GM18526 (cell line): ENCODE measurements around the gene HOXA13.

Source experiments
- POLR2A ChIP-seq: IDR thresholded peaks from 3 replicates; pipeline ENCODE4 v1.6.1; 2011; ENCODE audit not compliant: insufficient read length; ENCODE audit errors: extremely low read depth

Gene HOXA13

GRCh38 chr7:27203365-27203953 lies 3.6 kb upstream of the HOXA13 start:
- TF ChIP-seq POLR2A, result no peak

- no peak for TF ChIP-seq POLR2A
Measured at GRCh38 chr7:27202862-27203134, 2.9 kb upstream of the HOXA13 start.

GRCh38 chr7:27202018-27202861 lies 2.3 kb upstream of the HOXA13 start:
- TF ChIP-seq POLR2A, result no peak

- TF ChIP-seq POLR2A, result no peak
Measured at GRCh38 chr7:27201580-27202017, 1.7 kb upstream of the HOXA13 start.

GRCh38 chr7:27200761-27201579 lies 1.1 kb upstream of the HOXA13 start:
- no peak for TF ChIP-seq POLR2A

GRCh38 chr7:27198871-27199801 lies 755 bp downstream of the HOXA13 start:
- TF ChIP-seq POLR2A, result no peak

- TF ChIP-seq POLR2A, result no peak
Measured at GRCh38 chr7:27198138-27198841, 1.6 kb downstream of the HOXA13 start.

GRCh38 chr7:27197137-27198042 lies 2.5 kb downstream of the HOXA13 start:
- TF ChIP-seq POLR2A, result no peak

- no peak for TF ChIP-seq POLR2A
Measured at GRCh38 chr7:27196287-27196767, 3.6 kb downstream of the HOXA13 start.

- no peak for TF ChIP-seq POLR2A
Measured at GRCh38 chr7:27194686-27195379, 5.1 kb downstream of the HOXA13 start.

- TF ChIP-seq POLR2A, result no peak
Measured at GRCh38 chr7:27194002-27194352, 5.9 kb downstream of the HOXA13 start.

GRCh38 chr7:27193335-27194001 lies 6.4 kb downstream of the HOXA13 start:
- no peak for TF ChIP-seq POLR2A
